Measurements from ENCODE around the gene CFAP53. TPM values are rescaled to one million over a fixed set of nuclear protein-coding genes. Genes with fewer than 3 reads are reported as not detected.
A peak's percentile ranks its signal among the peaks of the same experiment; 100 is the strongest.

Gene CFAP53
- total and polyA plus RNA-seq, 2 donors (not counting 3 experiments of a cell fraction or from before 2014, with no cell fraction given) = 0.12 to 0.18 TPM

GRCh38 chr18:50286391-50287027 is 20.2 kb upstream of the CFAP53 start:
- no peak for DNase-seq (ENCODE audit: low read depth, low spot score)
- FAIRE-seq = no peak
- peak overlapping the region; percentile 66 for H2AFZ ChIP-seq (ENCODE audit: low read depth, low read length)
- no peaks in the 10 kb centered on the region for H3K9me1 ChIP-seq (replicated peaks; ENCODE audit: control insufficient read depth, extremely low read depth, insufficient read depth, low read length)
- ChIA-PET POLR2A (no interaction called here), CTCF (no interaction called here)
- H3K9me3 ChIP-seq (replicated peaks; ENCODE audit: control insufficient read depth, insufficient read depth, low read length) = no peaks in the 10 kb centered on the region
- TF ChIP-seq EZH2 (IDR thresholded peaks at IDR 0.05; ENCODE audit: borderline replicate concordance, low read depth, low read length, severe bottlenecking) = no peak
- intact Hi-C loops (cut with micrococcal nuclease) (loop anchor here (1.0 to 2.0 kb wide), 3 partner anchors 12 to 88 kb away; partner anchors contain the start of gene SKA1), dilution Hi-C loops (cut with MboI; ENCODE audit: extremely low pct_ligation_motif_present, low sequenced_read_pairs) (no loop called here)
- H3K9ac ChIP-seq (replicated peaks; ENCODE audit: extremely low read depth, insufficient read depth, low read length) = peak overlapping the region; percentile 37
- peaks cover 0 to 26% of the 10 kb centered on the region in 2 experiments for H3K36me3 ChIP-seq (ENCODE audit: control insufficient read depth in 2 of 2, extremely low read depth in 1 of 2, insufficient read depth in 2 of 2, low read length in 2 of 2)
- H3K4me3 ChIP-seq (replicated peaks in 1 of 3; ENCODE audit: insufficient read depth in 1 of 3, low read depth in 1 of 3, low read length in 3 of 3) = peak overlapping the region; percentile 76 to 88 (median 78)
- H3K4me1 ChIP-seq (ENCODE audit: control insufficient read depth, extremely low read depth, insufficient read depth, low read length) = peaks cover 10% of the 10 kb centered on the region
- H3K4me2 ChIP-seq (ENCODE audit: insufficient read depth, low read length) = peak overlapping the region; percentile 75
- BruUV-seq (replicated peaks) = no TSS peak
- peaks cover 0 to 1% of the 10 kb centered on the region in 2 experiments for H3K27me3 ChIP-seq (ENCODE audit: control insufficient read depth in 2 of 2, insufficient read depth in 2 of 2, low read length in 2 of 2)
- peak overlapping the region; percentile 33 for H3K27ac ChIP-seq (ENCODE audit: insufficient read depth, low read depth, low read length)
- H4K20me1 ChIP-seq (replicated peaks; ENCODE audit: control insufficient read depth, extremely low read depth, insufficient read depth, low read length) = no peaks in the 10 kb centered on the region
- peaks cover 13% of the 10 kb centered on the region for H3K79me2 ChIP-seq (ENCODE audit: control insufficient read depth, insufficient read depth, low read length)

- BruUV-seq (replicated peaks) = no TSS peak
- H3K4me3 ChIP-seq (replicated peaks in 1 of 3; ENCODE audit: insufficient read depth in 1 of 3, low read depth in 1 of 3, low read length in 3 of 3) = no peak overlapping the region
- DNase-seq (ENCODE audit: low read depth, low spot score) = no peak
- FAIRE-seq = no peak
- peaks cover 0 to 26% of the 10 kb centered on the region in 2 experiments for H3K36me3 ChIP-seq (ENCODE audit: control insufficient read depth in 2 of 2, extremely low read depth in 1 of 2, insufficient read depth in 2 of 2, low read length in 2 of 2)
- TF ChIP-seq MYC (IDR thresholded peaks at IDR 0.05; ENCODE audit: low read depth, low read length) (no peak), POLR2AphosphoS5 (IDR thresholded peaks at IDR 0.05; ENCODE audit: insufficient read depth, low read depth, low read length) (no peak), POLR2A (IDR thresholded peaks at IDR 0.05; ENCODE audit: low read depth, low read length) (no peak), GATA2 (IDR thresholded peaks at IDR 0.05; ENCODE audit: insufficient read depth, insufficient read length, low read depth, low read length) (no peak), JUN (IDR thresholded peaks at IDR 0.05; ENCODE audit: borderline replicate concordance, insufficient read depth, insufficient read length, low read depth) (no peak), MAX (IDR thresholded peaks at IDR 0.05; ENCODE audit: insufficient read depth, insufficient read length) (no peak), EZH2 (IDR thresholded peaks at IDR 0.05; ENCODE audit: borderline replicate concordance, low read depth, low read length, severe bottlenecking) (no peak), CTCF (IDR thresholded peaks at IDR 0.05; ENCODE audit: extremely low read depth in 1 of 2, insufficient read depth in 1 of 2, low read depth in 1 of 2, low read length in 2 of 2) (no peak), FOS (IDR thresholded peaks at IDR 0.05; ENCODE audit: borderline replicate concordance, insufficient read depth, low read length) (no peak)
- peaks cover 17% of the 10 kb centered on the region for H3K79me2 ChIP-seq (ENCODE audit: control insufficient read depth, insufficient read depth, low read length)
- intact Hi-C loops (cut with micrococcal nuclease) = loop anchor here (2.0 kb wide), 1 partner anchor 89 kb away; the partner anchor contains the start of gene SKA1
- no peaks in the 10 kb centered on the region for H3K9me1 ChIP-seq (replicated peaks; ENCODE audit: control insufficient read depth, extremely low read depth, insufficient read depth, low read length)
- CTCF ChIA-PET = no interaction called here
- no peak overlapping the region for H2AFZ ChIP-seq (ENCODE audit: low read depth, low read length)
- no peak overlapping the region for H3K27ac ChIP-seq (ENCODE audit: insufficient read depth, low read depth, low read length)
- H3K9me3 ChIP-seq (replicated peaks; ENCODE audit: control insufficient read depth, insufficient read depth, low read length) = no peaks in the 10 kb centered on the region
- H3K4me2 ChIP-seq (ENCODE audit: insufficient read depth, low read length) = no peak overlapping the region
- no peak overlapping the region for H3K9ac ChIP-seq (replicated peaks; ENCODE audit: extremely low read depth, insufficient read depth, low read length)
- dilution Hi-C loops (cut with MboI; ENCODE audit: extremely low pct_ligation_motif_present, low sequenced_read_pairs) = no loop called here
- no peaks in the 10 kb centered on the region for H4K20me1 ChIP-seq (replicated peaks; ENCODE audit: control insufficient read depth, extremely low read depth, insufficient read depth, low read length)
- peaks cover 10% of the 10 kb centered on the region for H3K4me1 ChIP-seq (ENCODE audit: control insufficient read depth, extremely low read depth, insufficient read depth, low read length)
- POLR2A ChIA-PET = no interaction called here
- no peaks in the 10 kb centered on the region for H3K27me3 ChIP-seq (ENCODE audit: control insufficient read depth in 2 of 2, insufficient read depth in 2 of 2, low read length in 2 of 2)
Observed at GRCh38 chr18:50285631-50286321, 19.5 kb upstream of the CFAP53 start.
